IMR-90 (cell line): ENCODE measurements around the gene ULK2. TPM values are rescaled to one million over a fixed set of nuclear protein-coding genes. Genes with fewer than 3 reads are reported as not detected.

Experiments
- ATAC-seq: fragments of 200-7000 bp; cut with Tn5 transposase; 2 replicates; pipeline ENCODE4 v1.9.1; 2020; ENCODE audit warnings: low read depth, mild to moderate bottlenecking, moderate library complexity
- BruUV-seq: library from RNA; stranded (reverse); fragments of 400-500 nt; replicated peaks from 2 replicates; lab custom pipeline; 2021; lab: Mats Ljungman, UMichigan
- CTCF ChIA-PET: fragments of 300-600 bp; formaldehyde crosslinking; extraction: SDS; loops from one replicate; lab custom pipeline; 2021; ENCODE audit warnings: antibody characterized with exemption; lab: Yijun Ruan, JAX
- POLR2A ChIA-PET: fragments of 300-600 bp; sonication (Branson Sonifier 250); formaldehyde crosslinking; loops from one replicate; lab custom pipeline; 2022; ENCODE audit warnings: antibody characterized with exemption; ENCODE audit not compliant: unreplicated experiment; lab: Charles Lee
- DNase-seq: peaks from one replicate; pipeline ENCODE4 v3.0.0; 2013
- H2AFZ ChIP-seq: replicated peaks from 2 replicates; pipeline ENCODE3; 2013; ENCODE audit warnings: low read length, mild to moderate bottlenecking; ENCODE audit not compliant: poor library complexity
- H2AK5ac ChIP-seq: 2 replicates; pipeline ENCODE4 v1.6.1; 2013; ENCODE audit warnings: low read depth, low read length, inconsistent platforms
- H2AK9ac ChIP-seq: replicated peaks from 2 replicates; pipeline ENCODE3; 2013; ENCODE audit warnings: mild to moderate bottlenecking, low read depth, low read length, moderate library complexity; ENCODE audit not compliant: poor library complexity
- H2BK120ac ChIP-seq: 2 replicates; pipeline ENCODE4 v1.6.1; 2013; ENCODE audit warnings: low read depth, low read length, inconsistent platforms
- H2BK15ac ChIP-seq: 3 replicates; pipeline ENCODE4 v1.6.1; 2013; ENCODE audit warnings: low read depth, low read length, inconsistent platforms
- H2BK20ac ChIP-seq: 2 replicates; pipeline ENCODE4 v1.6.1; 2013; ENCODE audit warnings: low read depth, mild to moderate bottlenecking, inconsistent platforms, low read length, moderate library complexity
- H2BK5ac ChIP-seq: 2 replicates; pipeline ENCODE4 v1.6.1; 2013; ENCODE audit warnings: mild to moderate bottlenecking, low read depth, low read length, inconsistent platforms; ENCODE audit not compliant: poor library complexity, severe bottlenecking
- H3K14ac ChIP-seq: replicated peaks from 2 replicates; pipeline ENCODE4 v1.6.1; 2013; ENCODE audit warnings: low read depth, low read length, inconsistent platforms
- H3K18ac ChIP-seq: 2 replicates; pipeline ENCODE4 v1.6.1; 2013; ENCODE audit warnings: low read depth, low read length, control low read depth
- H3K23ac ChIP-seq: 2 replicates; pipeline ENCODE4 v1.6.1; 2013; ENCODE audit warnings: low read depth, low read length, inconsistent platforms
- H3K27ac ChIP-seq: 2 replicates; pipeline ENCODE4 v1.5.1; 2013; ENCODE audit warnings: mild to moderate bottlenecking, control low read depth, low read length; ENCODE audit not compliant: insufficient read depth
- H3K27me3 ChIP-seq: 2 replicates; pipeline ENCODE4 v1.6.1; 2013; ENCODE audit warnings: low read length; ENCODE audit not compliant: control insufficient read depth, insufficient read depth
- H3K36me3 ChIP-seq: 2 replicates; pipeline ENCODE4 v1.6.1; 2013; ENCODE audit warnings: low read length, mixed read lengths; ENCODE audit not compliant: control insufficient read depth, insufficient read depth
- H3K4ac ChIP-seq: 2 replicates; pipeline ENCODE4 v1.6.1; 2013; ENCODE audit warnings: low read depth, low read length, inconsistent platforms
- H3K4me1 ChIP-seq: 2 replicates; pipeline ENCODE4 v1.6.1; 2013; ENCODE audit warnings: low read length, mixed read lengths; ENCODE audit not compliant: control insufficient read depth, insufficient read depth
- H3K4me2 ChIP-seq: 2 replicates; pipeline ENCODE4 v1.6.1; 2013; ENCODE audit warnings: low read depth, mild to moderate bottlenecking, control low read depth, low read length, moderate library complexity
- H3K4me3 ChIP-seq: 2 replicates; pipeline ENCODE4 v1.5.1; 2013; ENCODE audit warnings: low read depth, mild to moderate bottlenecking, control low read depth, low read length, moderate library complexity; ENCODE audit not compliant: insufficient read depth
- H3K56ac ChIP-seq: 2 replicates; pipeline ENCODE4 v1.6.1; 2013; ENCODE audit warnings: low read length, inconsistent platforms; ENCODE audit not compliant: insufficient read depth; ENCODE audit errors: extremely low read depth
- H3K79me1 ChIP-seq, 2 experiments: 2 replicates each; pipeline ENCODE4 v1.6.1; 2013; ENCODE audit warnings: low read length in 2 of 2, inconsistent platforms in 1 of 2, low read depth in 1 of 2
- H3K9ac ChIP-seq: 2 replicates; pipeline ENCODE4 v1.6.1; 2013; ENCODE audit warnings: low read depth, low read length, control low read depth
- H3K9me1 ChIP-seq: 2 replicates; pipeline ENCODE4 v1.6.1; 2013; ENCODE audit warnings: low read length, inconsistent platforms; ENCODE audit not compliant: insufficient read depth
- H3K9me3 ChIP-seq: 2 replicates; pipeline ENCODE4 v1.6.1; 2013; ENCODE audit warnings: low read length; ENCODE audit not compliant: control insufficient read depth, insufficient read depth
- H4K20me1 ChIP-seq: 2 replicates; pipeline ENCODE4 v1.6.1; 2013; ENCODE audit warnings: low read length, inconsistent platforms; ENCODE audit not compliant: insufficient read depth
- H4K5ac ChIP-seq: 2 replicates; pipeline ENCODE4 v1.6.1; 2013; ENCODE audit warnings: mild to moderate bottlenecking, low read depth, low read length, control low read depth
- H4K8ac ChIP-seq, 2 experiments: 2 replicates each; pipeline ENCODE4 v1.6.1; 2013; ENCODE audit warnings: low read depth in 2 of 2, low read length in 2 of 2, control low read depth in 1 of 2, inconsistent platforms in 1 of 2
- H4K91ac ChIP-seq: 2 replicates; pipeline ENCODE4 v1.6.1; 2013; ENCODE audit warnings: low read depth, low read length, inconsistent platforms; ENCODE audit not compliant: insufficient read depth
- BHLHE40 ChIP-seq: fragments of 150-350 bp; IDR thresholded peaks from 2 replicates; pipeline ENCODE4 v1.6.1; 2016; ENCODE audit warnings: mild to moderate bottlenecking, low read depth, low read length
- CEBPB ChIP-seq: IDR thresholded peaks from 2 replicates; pipeline ENCODE4 v1.6.1; 2012; ENCODE audit warnings: low read depth, low read length, improper control_type of control experiment
- MAZ ChIP-seq: IDR thresholded peaks from 2 replicates; pipeline ENCODE4 v1.6.1; 2012; ENCODE audit warnings: low read depth, mild to moderate bottlenecking, low read length, improper control_type of control experiment, moderate library complexity, borderline replicate concordance
- MXI1 ChIP-seq: IDR thresholded peaks from 2 replicates; pipeline ENCODE4 v1.6.1; 2012; ENCODE audit warnings: low read depth, mild to moderate bottlenecking, low read length, moderate library complexity, borderline replicate concordance
- POLR2A ChIP-seq: IDR thresholded peaks from 2 replicates; pipeline ENCODE4 v1.6.1; 2012; ENCODE audit warnings: mild to moderate bottlenecking, low read depth, low read length
- RAD21 ChIP-seq: IDR thresholded peaks from 2 replicates; pipeline ENCODE4 v1.6.1; 2012; ENCODE audit warnings: low read length, improper control_type of control experiment
- RCOR1 ChIP-seq: IDR thresholded peaks from 2 replicates; pipeline ENCODE4 v1.6.1; 2012; ENCODE audit warnings: mild to moderate bottlenecking, low read length, improper control_type of control experiment; ENCODE audit not compliant: insufficient replicate concordance
- SMC3 ChIP-seq: fragments of 150-350 bp; IDR thresholded peaks from 2 replicates; pipeline ENCODE4 v1.6.1; 2016; ENCODE audit warnings: low read depth, mild to moderate bottlenecking, antibody characterized with exemption, low read length, moderate library complexity
- WGBS, 2 experiments: methylation state at CpG; one replicate each; pipeline versions ENCODE4 v1.1.5 to v1.1.7; 2013; ENCODE audit warnings: missing lambda C conversion rate in 2 of 2; ENCODE audit not compliant: insufficient read length in 1 of 2; ENCODE audit errors: extremely low coverage in 2 of 2; 5-methylcytosine and 5-hydroxymethylcytosine counted together
- dilution Hi-C: fragments of 300-500 bp; cut with HindIII; formaldehyde crosslinking; loops from one replicate; pipeline ENCODE4 v1.14.3; 2018; ENCODE audit warnings: low sequenced_read_pairs; ENCODE audit not compliant: unreplicated experiment
- in situ Hi-C: fragments of 300-500 bp; cut with MboI; formaldehyde crosslinking; loops from 3 replicates; pipeline ENCODE4 v1.14.3; 2019; ENCODE audit warnings: low sequenced_read_pairs, inconsistent platforms, mixed read lengths
- intact Hi-C: fragments of 100-400 bp; cut with micrococcal nuclease; formaldehyde crosslinking; loops from 2 replicates; pipeline ENCODE4 v1.10.0; 2022
- polyA plus RNA-seq, 3 experiments: library from polyadenylated mRNA; depleted of rRNA; stranded (reverse); fragments of >200 nt; gene quantifications; 2 replicates each; pipeline ENCODE4 v1.2.3, GENCODE V29; 2012; ENCODE audit warnings: low replicate concordance in 1 of 3
- total RNA-seq: library from RNA; depleted of rRNA; stranded (reverse); fragments of >200 nt; gene quantifications from 2 replicates; pipeline ENCODE4 v1.2.3, GENCODE V29; 2012
- TF ChIP-seq, protein P1 (sequence below): conservative IDR thresholded peaks from 2 replicates; pipeline ENCODE4 v1.5.1; 2012; ENCODE audit warnings: mild to moderate bottlenecking, low read depth, low read length, improper control_type of control experiment

Gene ULK2
- total and polyA plus RNA-seq, 2 of the 4 experiments (the other 2 are of a cell fraction), result 8.9 to 10.8 TPM

DNA sequence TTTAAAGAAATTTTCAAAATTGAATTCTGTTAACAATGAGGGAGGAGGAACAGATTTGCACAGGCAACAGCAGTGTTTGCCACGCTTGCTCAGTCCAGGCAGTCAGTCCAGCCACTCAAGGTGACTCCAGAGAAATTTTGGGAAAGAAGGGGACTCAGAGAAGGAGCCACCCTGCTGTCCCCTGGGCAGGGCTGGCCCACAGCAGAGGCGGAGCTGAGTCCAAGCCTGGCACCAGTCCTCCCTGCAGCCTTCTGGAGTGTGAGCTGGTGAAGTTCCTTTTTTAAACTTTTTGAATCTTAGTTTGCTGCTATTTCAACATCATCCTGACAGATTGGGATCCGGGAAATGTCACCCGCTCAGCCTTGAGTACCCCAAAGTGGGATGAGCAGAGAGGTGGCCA lies 136.9 kb downstream of the ULK2 start:
- no peak overlapping the region for H2BK15ac ChIP-seq
- H3K4me1 ChIP-seq, result peaks cover 11% of the 10 kb centered on the region; the same call in 1 of the 2 replicates
- intact Hi-C loops, result no loop called here
- H3K4ac ChIP-seq, result no peak overlapping the region
- dilution Hi-C loops, result no loop called here
- H4K91ac ChIP-seq, result no peak overlapping the region
- no peak overlapping the region for H3K27ac ChIP-seq
- no peak overlapping the region for H2BK120ac ChIP-seq
- no peak overlapping the region for H3K9ac ChIP-seq
- no peak overlapping the region for H2AFZ ChIP-seq
- ChIA-PET POLR2A (no interaction called here), CTCF (no interaction called here)
- 0 out of 2 replicates have a peak, but pooled peaks cover 4% of the 10 kb centered on the region for H3K9me1 ChIP-seq
- H3K4me3 ChIP-seq, result no peak overlapping the region
- H2AK9ac ChIP-seq, result no peak overlapping the region
- peaks cover 17% of the 10 kb centered on the region for H3K27me3 ChIP-seq
- H4K20me1 ChIP-seq, result no peaks in the 10 kb centered on the region
- peaks cover 2% of the 10 kb centered on the region; the same call in 1 of the 2 replicates for H3K9me3 ChIP-seq
- no peaks in the 10 kb centered on the region for H3K79me1 ChIP-seq
- no peak overlapping the region for H2BK20ac ChIP-seq
- no peak overlapping the region for H3K56ac ChIP-seq
- H2AK5ac ChIP-seq, result no peak overlapping the region
- no peak overlapping the region for H2BK5ac ChIP-seq
- H3K23ac ChIP-seq, result no peak overlapping the region
- no peak overlapping the region for H3K14ac ChIP-seq
- H3K36me3 ChIP-seq, result no peaks in the 10 kb centered on the region
- ATAC-seq (no peak), DNase-seq (no peak)
- H3K4me2 ChIP-seq, result no peak overlapping the region
- in situ Hi-C loops, result no loop called here
- H3K18ac ChIP-seq, result no peak overlapping the region
- no peak overlapping the region for H4K5ac ChIP-seq
- no peak for TF ChIP-seq POLR2A
- no peak for TF ChIP-seq BHLHE40
- TF ChIP-seq SMC3, result no peak
- no peak for TF ChIP-seq MAZ
- TF ChIP-seq RAD21, result no peak
- TF ChIP-seq MXI1, result no peak
- TF ChIP-seq, protein P1, sequence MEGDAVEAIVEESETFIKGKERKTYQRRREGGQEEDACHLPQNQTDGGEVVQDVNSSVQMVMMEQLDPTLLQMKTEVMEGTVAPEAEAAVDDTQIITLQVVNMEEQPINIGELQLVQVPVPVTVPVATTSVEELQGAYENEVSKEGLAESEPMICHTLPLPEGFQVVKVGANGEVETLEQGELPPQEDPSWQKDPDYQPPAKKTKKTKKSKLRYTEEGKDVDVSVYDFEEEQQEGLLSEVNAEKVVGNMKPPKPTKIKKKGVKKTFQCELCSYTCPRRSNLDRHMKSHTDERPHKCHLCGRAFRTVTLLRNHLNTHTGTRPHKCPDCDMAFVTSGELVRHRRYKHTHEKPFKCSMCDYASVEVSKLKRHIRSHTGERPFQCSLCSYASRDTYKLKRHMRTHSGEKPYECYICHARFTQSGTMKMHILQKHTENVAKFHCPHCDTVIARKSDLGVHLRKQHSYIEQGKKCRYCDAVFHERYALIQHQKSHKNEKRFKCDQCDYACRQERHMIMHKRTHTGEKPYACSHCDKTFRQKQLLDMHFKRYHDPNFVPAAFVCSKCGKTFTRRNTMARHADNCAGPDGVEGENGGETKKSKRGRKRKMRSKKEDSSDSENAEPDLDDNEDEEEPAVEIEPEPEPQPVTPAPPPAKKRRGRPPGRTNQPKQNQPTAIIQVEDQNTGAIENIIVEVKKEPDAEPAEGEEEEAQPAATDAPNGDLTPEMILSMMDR, result no peak
- TF ChIP-seq CEBPB, result no peak
- TF ChIP-seq RCOR1, result no peak
- no TSS peak for BruUV-seq
- WGBS, 2 experiments, result 43% methylated on average over 1 of the region's 4 CpGs; no CpG with 5 or more reads in 1 of the 2 experiments
- H4K8ac ChIP-seq, result no peak overlapping the region
